K562 (cell line): ENCODE results near the gene HINT3. TPM values are rescaled to one million over a fixed set of nuclear protein-coding genes. Genes with fewer than 3 reads are reported as not detected.

Source experiments
- ATAC-seq: fragments of 200-7000 bp; cut with Tn5 transposase; 3 replicates; pipeline ENCODE4 v1.9.1; 2020; ENCODE audit warnings: moderate library complexity
- BruUV-seq: library from RNA; stranded (reverse); fragments of 400-500 nt; replicated peaks from 2 replicates; lab custom pipeline; 2021; lab: Mats Ljungman, UMichigan
- CTCF ChIA-PET: fragments of 300-600 bp; formaldehyde crosslinking; extraction: SDS; loops from one replicate; lab custom pipeline; 2021; ENCODE audit warnings: low intra/inter-chr PET ratio; lab: Yijun Ruan, JAX
- POLR2A ChIA-PET: fragments of 300-600, 350-650 bp; sonication (Branson Sonifier 250); formaldehyde crosslinking; extraction: SDS; loops from one replicate; lab custom pipeline; 2021; ENCODE audit warnings: antibody characterized with exemption, inconsistent platforms; lab: Yijun Ruan, JAX
- DNase-seq, 4 experiments: peaks; one replicate each; pipeline versions ENCODE4 v3.0.0 to v3.0.0-alpha.2; 2011 to 2018; ENCODE audit warnings: low spot score in 3 of 4, mixed read lengths in 3 of 4; ENCODE audit errors: extremely low read depth in 1 of 4
- FAIRE-seq: peaks from 2 replicates; lab custom pipeline; 2011; peaks lifted over from hg19 to GRCh38; lab: Jason Lieb, UNC
- H2AFZ ChIP-seq: 2 replicates; pipeline ENCODE4 v1.6.0; 2011; ENCODE audit warnings: low read depth, low read length, control low read depth, inconsistent platforms
- H3K27ac ChIP-seq: fragments of 200-600 bp; 3 replicates; pipeline ENCODE4 v1.8.0; 2011; ENCODE audit warnings: low read depth, mild to moderate bottlenecking, control low read depth, inconsistent platforms, low read length, moderate library complexity, mixed read lengths; ENCODE audit errors: extremely low read depth
- H3K27me3 ChIP-seq, 2 experiments: fragments of 300-600 bp in 1 of 2; 2 replicates in 1 of 2; 3 replicates in 1 of 2; pipeline versions ENCODE4 v1.6.0 to v1.8.0; 2011; ENCODE audit warnings: inconsistent platforms in 2 of 2, low read length in 2 of 2, mild to moderate bottlenecking in 1 of 2, mixed read lengths in 1 of 2, moderate library complexity in 1 of 2; ENCODE audit not compliant: control insufficient read depth in 2 of 2, insufficient read depth in 2 of 2
- H3K36me3 ChIP-seq: fragments of 300-600 bp; 3 replicates; pipeline ENCODE4 v1.8.0; 2011; ENCODE audit warnings: mild to moderate bottlenecking, low read length, inconsistent platforms; ENCODE audit not compliant: control insufficient read depth, insufficient read depth
- H3K4me1 ChIP-seq, 2 experiments: fragments of 200-600 bp in 1 of 2; replicated peaks in 1 of 2; 2 replicates in 1 of 2; 3 replicates in 1 of 2; pipeline versions ENCODE4 v1.5.1 to v1.8.0; 2011; ENCODE audit warnings: inconsistent platforms in 2 of 2, low read length in 2 of 2, mild to moderate bottlenecking in 1 of 2, mixed read lengths in 1 of 2, moderate library complexity in 1 of 2; ENCODE audit not compliant: control insufficient read depth in 2 of 2, insufficient read depth in 2 of 2
- H3K4me2 ChIP-seq: 2 replicates; pipeline ENCODE4 v1.6.1; 2011; ENCODE audit warnings: low read length, control low read depth, inconsistent platforms, mixed read lengths; ENCODE audit not compliant: insufficient read depth
- H3K4me3 ChIP-seq: fragments of 200-600 bp; sonication (generic), shearing (Covaris generic); 2 replicates; pipeline ENCODE4 v1.5.1; 2016; ENCODE audit warnings: control low read depth, inconsistent platforms
- H3K79me2 ChIP-seq: fragments of 200-600 bp; 3 replicates; pipeline ENCODE4 v1.8.0; 2011; ENCODE audit warnings: low read length, inconsistent platforms; ENCODE audit not compliant: control insufficient read depth, insufficient read depth
- H3K9ac ChIP-seq, 2 experiments: 2 replicates each; pipeline versions ENCODE4 v1.6.0 to v1.6.1; 2011; ENCODE audit warnings: low read depth in 2 of 2, low read length in 2 of 2, control low read depth in 1 of 2, inconsistent platforms in 1 of 2, mild to moderate bottlenecking in 1 of 2, mixed read lengths in 1 of 2; ENCODE audit not compliant: insufficient read depth in 1 of 2
- H3K9me1 ChIP-seq: one replicate; pipeline ENCODE4 v1.6.0; 2011; ENCODE audit warnings: inconsistent platforms, mild to moderate bottlenecking, low read length, moderate library complexity; ENCODE audit not compliant: control insufficient read depth, insufficient read depth
- H3K9me3 ChIP-seq: replicated peaks from 2 replicates; pipeline ENCODE4 v1.5.1; 2011; ENCODE audit warnings: low read depth, low read length, inconsistent platforms; ENCODE audit not compliant: control insufficient read depth, insufficient read depth
- H4K20me1 ChIP-seq: replicated peaks from 2 replicates; pipeline ENCODE4 v1.6.1; 2011; ENCODE audit warnings: low read length, inconsistent platforms, mixed read lengths; ENCODE audit not compliant: control insufficient read depth, insufficient read depth
- BRD9 ChIP-seq: fragments of 450-650 bp; IDR thresholded peaks from 2 replicates; pipeline ENCODE4 v1.6.1; 2018; ENCODE audit warnings: low read depth; ENCODE audit not compliant: partially characterized antibody
- HINFP ChIP-seq: fragments of 450-650 bp; conservative IDR thresholded peaks from 2 replicates; pipeline ENCODE4 v1.6.1; 2016; ENCODE audit warnings: missing genetic modification characterization, low read depth, mild to moderate bottlenecking, control low read depth, missing compliant biosample characterization
- HMBOX1 ChIP-seq: sonication (generic); IDR thresholded peaks from 2 replicates; pipeline ENCODE4 v1.6.1; 2016
- JUND ChIP-seq, 2 experiments: IDR thresholded peaks; 2 replicates in 1 of 2; 3 replicates in 1 of 2; pipeline ENCODE4 v1.6.1; 2011; ENCODE audit warnings: borderline replicate concordance in 2 of 2, low read depth in 2 of 2, low read length in 2 of 2, improper control_type of control experiment in 1 of 2, missing biosample characterization in 1 of 2, missing genetic modification characterization in 1 of 2, missing genetic modification reagents in 1 of 2
- KLF16 ChIP-seq: IDR thresholded peaks from 2 replicates; pipeline ENCODE4 v1.6.1; 2016; ENCODE audit warnings: antibody characterized with exemption
- MECOM ChIP-seq: fragments of 250-450 bp; sonication (Bioruptor Pico); IDR thresholded peaks from 2 replicates; pipeline ENCODE4 v1.8.0; 2022; ENCODE audit warnings: inconsistent platforms
- POLR2H ChIP-seq: IDR thresholded peaks from 2 replicates; pipeline ENCODE4 v1.6.1; 2016; ENCODE audit warnings: missing genetic modification characterization, low read depth, mild to moderate bottlenecking, control low read depth, missing compliant biosample characterization, moderate library complexity
- PRDM10 ChIP-seq: fragments of 450-650 bp; IDR thresholded peaks from 2 replicates; pipeline ENCODE4 v1.6.1; 2018; ENCODE audit not compliant: partially characterized antibody
- RBM14 ChIP-seq: fragments of 200-400 bp; formaldehyde crosslinking; IDR thresholded peaks from 2 replicates; pipeline ENCODE4 v1.6.1; 2018; ENCODE audit warnings: low read depth, mild to moderate bottlenecking, low read length, moderate library complexity, borderline replicate concordance; ENCODE audit not compliant: insufficient read depth
- SIRT6 ChIP-seq: IDR thresholded peaks from one replicate; pipeline ENCODE4 v1.6.1; 2012; ENCODE audit warnings: low read depth, mild to moderate bottlenecking, control low read depth, inconsistent platforms, low read length, moderate library complexity
- SMARCA4 ChIP-seq: fragments of 450-650 bp; IDR thresholded peaks from 2 replicates; pipeline ENCODE4 v1.6.1; 2016
- TEAD2 ChIP-seq: fragments of 450-650 bp; IDR thresholded peaks from 2 replicates; pipeline ENCODE4 v1.6.1; 2016; ENCODE audit warnings: missing genetic modification characterization, control low read depth, missing compliant biosample characterization
- ZNF589 ChIP-seq: fragments of 200-800 bp; sonication (Bioruptor generic); IDR thresholded peaks from 2 replicates; pipeline ENCODE4 v1.6.1; 2016; ENCODE audit warnings: low read depth, missing genetic modification characterization, missing compliant biosample characterization
- WGBS: fragments of 100-300 bp; shearing (Covaris generic); methylation state at CpG from one replicate; pipeline ENCODE4 v1.1.6; 2016; ENCODE audit warnings: low coverage, mixed read lengths; ENCODE audit not compliant: insufficient coverage; ENCODE audit errors: missing lambda C conversion rate; 5-methylcytosine and 5-hydroxymethylcytosine counted together
- in situ Hi-C: fragments of 300-500 bp; cut with MboI; formaldehyde crosslinking; loops from 4 replicates; pipeline ENCODE4 v1.15.0; 2018; ENCODE audit warnings: inconsistent platforms, mixed read lengths
- intact Hi-C: fragments of 100-400 bp; cut with micrococcal nuclease; formaldehyde crosslinking; loops from 2 replicates; pipeline ENCODE4 v1.14.2; 2022
- polyA plus RNA-seq, 8 experiments: library from polyadenylated mRNA; depleted of rRNA in 4 of 8; stranded (reverse) in 5 of 8; unstranded in 3 of 8; fragments of >200 nt; fragmentation: Nextera tagmentation in 2 of 8; fragmentation: Illumina TruSeq in 1 of 8; extraction: Ambion mirVana in 2 of 8; extraction: Trizol in 1 of 8; gene quantifications; 2 replicates each; pipeline versions ENCODE4 v1.2.1 to v1.2.3, GENCODE V29; 2011 to 2014; ENCODE audit warnings: inconsistent platforms in 1 of 8, missing spikeins in 1 of 8
- total RNA-seq, 7 experiments: library from RNA; depleted of rRNA in 6 of 7; stranded (reverse); fragments of >200 nt in 6 of 7; fragmentation: Illumina TruSeq in 2 of 7; extraction: Trizol in 2 of 7; gene quantifications; 2 replicates each; pipeline versions ENCODE4 v1.2.1 to v1.2.3, GENCODE V29; 2011 to 2021; ENCODE audit warnings: low replicate concordance in 1 of 7

The HINT3 gene
- total and polyA plus RNA-seq, 9 of the 15 experiments (the other 6 are each of a cell fraction or from before 2014, with no cell fraction given): 1.4 to 16.6 (median 10.8) TPM

- Histone ChIP-seq H3K79me2 (peaks cover 3% of the 10 kb centered on the region; the same call in 1 of the 3 replicates), H3K4me2 (peak overlapping the region; percentile 9; the same call in 1 of the 2 replicates), H2AFZ (peak overlapping the region; percentile 84), H3K27ac (peak overlapping the region; percentile 70), H3K4me1 (peaks cover 11 to 25% of the 10 kb centered on the region in 2 experiments), H3K27me3 (no peaks in the 10 kb centered on the region), H3K9me1 (no peaks in the 10 kb centered on the region), H4K20me1 (no peaks in the 10 kb centered on the region), H3K4me3 (no peak overlapping the region), H3K9ac (peak overlapping the region in 1 of 2 experiments; percentile 35; a peak in 2 of 4 replicates), H3K36me3 (peaks cover 51% of the 10 kb centered on the region), H3K9me3 (no peaks in the 10 kb centered on the region)
- ATAC-seq: peak; percentile 65
- no TSS peak for BruUV-seq
- CTCF ChIA-PET: interaction anchor here (0.5 kb wide), 1 partner anchor 1267 kb away, joined by 3 read pairs; no protein-coding TSS in a partner anchor
- 20% methylated on average over 4 of the region's 4 CpGs for WGBS
- POLR2A ChIA-PET: interaction anchor here (0.7 to 3.7 kb wide), 4 partner anchors 8 to 22 kb away, joined by 3 to 14 read pairs (median 4); no protein-coding TSS in a partner anchor
- intact Hi-C loops: loop anchor here (1.0 to 2.0 kb wide), 2 partner anchors 23 to 33 kb away; partner anchors contain the start of gene HINT3
- peak; percentile 62 for FAIRE-seq
- in situ Hi-C loops: no loop called here
- peak in 1 of 4 experiments; percentile 58 for DNase-seq
- peak; percentile 63 for TF ChIP-seq KLF16
- no peak for TF ChIP-seq RBM14
- TF ChIP-seq HINFP (tag): peak; percentile 29; the same call in 1 of the 2 replicates
- peak; percentile 71 for TF ChIP-seq SMARCA4
- TF ChIP-seq HMBOX1: peak; percentile 97
- peak; percentile 14; the same call in 1 of the 2 replicates for TF ChIP-seq MECOM (CRISPR knock-in tag)
- TF ChIP-seq JUND (IDR thresholded peaks at IDR 0.05; ENCODE audit: borderline replicate concordance, low read depth, low read length): peak; percentile 57
- TF ChIP-seq JUND (tag; IDR thresholded peaks at IDR 0.05; ENCODE audit: borderline replicate concordance, low read depth, low read length): peak; percentile 58; the same call in 1 of the 3 replicates
- peak; percentile 43; the same call in 1 of the 2 replicates for TF ChIP-seq TEAD2 (tag)
- peak; percentile 17 for TF ChIP-seq PRDM10
- peak; percentile 78 for TF ChIP-seq BRD9
- TF ChIP-seq SIRT6: no peak
- TF ChIP-seq POLR2H (tag): peak; percentile 71
- peak; percentile 77; the same call in 1 of the 2 replicates for TF ChIP-seq ZNF589 (CRISPR knock-in tag)
These were observed 33.1 kb upstream of the HINT3 start for GRCh38 chr6:125923366-125923877.
